K562 (cell line): ENCODE data around the gene C2CD2L. TPM values are rescaled to one million over a fixed set of nuclear protein-coding genes. Genes with fewer than 3 reads are reported as not detected.

Experiments used
- ATAC-seq: fragments of 200-7000 bp; cut with Tn5 transposase; 3 replicates; pipeline ENCODE4 v1.9.1; 2020; ENCODE audit warnings: moderate library complexity
- BruUV-seq: library from RNA; stranded (reverse); fragments of 400-500 nt; replicated peaks from 2 replicates; lab custom pipeline; 2021; lab: Mats Ljungman, UMichigan
- CTCF ChIA-PET: fragments of 300-600 bp; formaldehyde crosslinking; extraction: SDS; loops from one replicate; lab custom pipeline; 2021; ENCODE audit warnings: low intra/inter-chr PET ratio; lab: Yijun Ruan, JAX
- POLR2A ChIA-PET: fragments of 300-600, 350-650 bp; sonication (Branson Sonifier 250); formaldehyde crosslinking; extraction: SDS; loops from one replicate; lab custom pipeline; 2021; ENCODE audit warnings: antibody characterized with exemption, inconsistent platforms; lab: Yijun Ruan, JAX
- DNase-seq, 4 experiments: peaks; one replicate each; pipeline versions ENCODE4 v3.0.0 to v3.0.0-alpha.2; 2011 to 2018; ENCODE audit warnings: low spot score in 3 of 4, mixed read lengths in 3 of 4; ENCODE audit errors: extremely low read depth in 1 of 4
- FAIRE-seq: peaks from 2 replicates; lab custom pipeline; 2011; peaks lifted over from hg19 to GRCh38; lab: Jason Lieb, UNC
- H2AFZ ChIP-seq: 2 replicates; pipeline ENCODE4 v1.6.0; 2011; ENCODE audit warnings: low read depth, low read length, control low read depth, inconsistent platforms
- H3K27ac ChIP-seq: fragments of 200-600 bp; 3 replicates; pipeline ENCODE4 v1.8.0; 2011; ENCODE audit warnings: low read depth, mild to moderate bottlenecking, control low read depth, inconsistent platforms, low read length, moderate library complexity, mixed read lengths; ENCODE audit errors: extremely low read depth
- H3K27me3 ChIP-seq, 2 experiments: fragments of 300-600 bp in 1 of 2; 2 replicates in 1 of 2; 3 replicates in 1 of 2; pipeline versions ENCODE4 v1.6.0 to v1.8.0; 2011; ENCODE audit warnings: inconsistent platforms in 2 of 2, low read length in 2 of 2, mild to moderate bottlenecking in 1 of 2, mixed read lengths in 1 of 2, moderate library complexity in 1 of 2; ENCODE audit not compliant: control insufficient read depth in 2 of 2, insufficient read depth in 2 of 2
- H3K36me3 ChIP-seq: fragments of 300-600 bp; 3 replicates; pipeline ENCODE4 v1.8.0; 2011; ENCODE audit warnings: mild to moderate bottlenecking, low read length, inconsistent platforms; ENCODE audit not compliant: control insufficient read depth, insufficient read depth
- H3K4me1 ChIP-seq, 2 experiments: fragments of 200-600 bp in 1 of 2; replicated peaks in 1 of 2; 2 replicates in 1 of 2; 3 replicates in 1 of 2; pipeline versions ENCODE4 v1.5.1 to v1.8.0; 2011; ENCODE audit warnings: inconsistent platforms in 2 of 2, low read length in 2 of 2, mild to moderate bottlenecking in 1 of 2, mixed read lengths in 1 of 2, moderate library complexity in 1 of 2; ENCODE audit not compliant: control insufficient read depth in 2 of 2, insufficient read depth in 2 of 2
- H3K4me2 ChIP-seq: 2 replicates; pipeline ENCODE4 v1.6.1; 2011; ENCODE audit warnings: low read length, control low read depth, inconsistent platforms, mixed read lengths; ENCODE audit not compliant: insufficient read depth
- H3K4me3 ChIP-seq: fragments of 200-600 bp; sonication (generic), shearing (Covaris generic); 2 replicates; pipeline ENCODE4 v1.5.1; 2016; ENCODE audit warnings: control low read depth, inconsistent platforms
- H3K79me2 ChIP-seq: fragments of 200-600 bp; 3 replicates; pipeline ENCODE4 v1.8.0; 2011; ENCODE audit warnings: low read length, inconsistent platforms; ENCODE audit not compliant: control insufficient read depth, insufficient read depth
- H3K9ac ChIP-seq, 2 experiments: 2 replicates each; pipeline versions ENCODE4 v1.6.0 to v1.6.1; 2011; ENCODE audit warnings: low read depth in 2 of 2, low read length in 2 of 2, control low read depth in 1 of 2, inconsistent platforms in 1 of 2, mild to moderate bottlenecking in 1 of 2, mixed read lengths in 1 of 2; ENCODE audit not compliant: insufficient read depth in 1 of 2
- H3K9me1 ChIP-seq: one replicate; pipeline ENCODE4 v1.6.0; 2011; ENCODE audit warnings: inconsistent platforms, mild to moderate bottlenecking, low read length, moderate library complexity; ENCODE audit not compliant: control insufficient read depth, insufficient read depth
- H3K9me3 ChIP-seq: replicated peaks from 2 replicates; pipeline ENCODE4 v1.5.1; 2011; ENCODE audit warnings: low read depth, low read length, inconsistent platforms; ENCODE audit not compliant: control insufficient read depth, insufficient read depth
- H4K20me1 ChIP-seq: replicated peaks from 2 replicates; pipeline ENCODE4 v1.6.1; 2011; ENCODE audit warnings: low read length, inconsistent platforms, mixed read lengths; ENCODE audit not compliant: control insufficient read depth, insufficient read depth
- HNRNPUL1 ChIP-seq: fragments of 200-400 bp; formaldehyde crosslinking; IDR thresholded peaks from 2 replicates; pipeline ENCODE4 v1.6.1; 2017; ENCODE audit warnings: low read length
- RBFOX2 ChIP-seq: fragments of 200-400 bp; formaldehyde crosslinking; IDR thresholded peaks from 2 replicates; pipeline ENCODE4 v1.6.1; 2017; ENCODE audit warnings: low read depth, mild to moderate bottlenecking, low read length, moderate library complexity
- WGBS: fragments of 100-300 bp; shearing (Covaris generic); methylation state at CpG from one replicate; pipeline ENCODE4 v1.1.6; 2016; ENCODE audit warnings: low coverage, mixed read lengths; ENCODE audit not compliant: insufficient coverage; ENCODE audit errors: missing lambda C conversion rate; 5-methylcytosine and 5-hydroxymethylcytosine counted together
- in situ Hi-C: fragments of 300-500 bp; cut with MboI; formaldehyde crosslinking; loops from 4 replicates; pipeline ENCODE4 v1.15.0; 2018; ENCODE audit warnings: inconsistent platforms, mixed read lengths
- intact Hi-C: fragments of 100-400 bp; cut with micrococcal nuclease; formaldehyde crosslinking; loops from 2 replicates; pipeline ENCODE4 v1.14.2; 2022
- polyA plus RNA-seq, 8 experiments: library from polyadenylated mRNA; depleted of rRNA in 4 of 8; stranded (reverse) in 5 of 8; unstranded in 3 of 8; fragments of >200 nt; fragmentation: Nextera tagmentation in 2 of 8; fragmentation: Illumina TruSeq in 1 of 8; extraction: Ambion mirVana in 2 of 8; extraction: Trizol in 1 of 8; gene quantifications; 2 replicates each; pipeline versions ENCODE4 v1.2.1 to v1.2.3, GENCODE V29; 2011 to 2014; ENCODE audit warnings: inconsistent platforms in 1 of 8, missing spikeins in 1 of 8
- total RNA-seq, 7 experiments: library from RNA; depleted of rRNA in 6 of 7; stranded (reverse); fragments of >200 nt in 6 of 7; fragmentation: Illumina TruSeq in 2 of 7; extraction: Trizol in 2 of 7; gene quantifications; 2 replicates each; pipeline versions ENCODE4 v1.2.1 to v1.2.3, GENCODE V29; 2011 to 2021; ENCODE audit warnings: low replicate concordance in 1 of 7
- TF ChIP-seq, protein P1 (sequence below): sonication (generic); formaldehyde crosslinking; IDR thresholded peaks from 2 replicates; pipeline ENCODE4 v1.8.1; 2022; ENCODE audit warnings: missing genetic modification reagents

C2CD2L gene
- total and polyA plus RNA-seq, 9 of the 15 experiments (the other 6 are each of a cell fraction or from before 2014, with no cell fraction given), result 0.66 to 41.2 (median 14.8) TPM

DNA sequence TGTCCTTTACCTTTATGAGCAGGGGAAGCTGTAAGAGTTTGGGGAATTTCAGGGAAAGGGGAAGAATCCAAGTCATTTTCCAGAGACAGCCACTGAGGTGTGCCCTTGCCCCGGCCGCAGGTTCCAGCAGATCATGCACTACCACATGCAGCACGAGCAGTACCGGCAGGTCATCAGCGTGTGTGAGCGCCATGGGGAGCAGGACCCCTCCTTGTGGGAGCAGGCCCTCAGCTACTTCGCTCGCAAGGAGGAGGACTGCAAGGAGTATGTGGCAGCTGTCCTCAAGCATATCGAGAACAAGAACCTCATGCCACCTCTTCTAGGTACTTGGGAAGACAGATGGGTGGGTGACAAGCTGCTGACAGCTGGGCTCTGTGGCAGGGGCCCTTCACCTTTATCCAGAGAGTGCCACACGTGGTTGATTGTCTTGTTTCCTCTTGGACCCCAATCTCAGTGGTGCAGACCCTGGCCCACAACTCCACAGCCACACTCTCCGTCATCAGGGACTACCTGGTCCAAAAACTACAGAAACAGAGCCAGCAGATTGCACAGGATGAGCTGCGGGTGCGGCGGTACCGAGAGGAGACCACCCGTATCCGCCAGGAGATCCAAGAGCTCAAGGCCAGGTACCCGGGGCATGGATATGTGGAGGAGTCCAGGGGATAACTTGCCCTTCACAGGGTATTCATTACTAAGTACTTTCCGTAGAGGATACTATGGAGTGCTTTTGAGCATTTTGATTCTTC is 28.3 kb upstream of the C2CD2L start:
- ATAC-seq, result no peak
- TF ChIP-seq, protein P1, sequence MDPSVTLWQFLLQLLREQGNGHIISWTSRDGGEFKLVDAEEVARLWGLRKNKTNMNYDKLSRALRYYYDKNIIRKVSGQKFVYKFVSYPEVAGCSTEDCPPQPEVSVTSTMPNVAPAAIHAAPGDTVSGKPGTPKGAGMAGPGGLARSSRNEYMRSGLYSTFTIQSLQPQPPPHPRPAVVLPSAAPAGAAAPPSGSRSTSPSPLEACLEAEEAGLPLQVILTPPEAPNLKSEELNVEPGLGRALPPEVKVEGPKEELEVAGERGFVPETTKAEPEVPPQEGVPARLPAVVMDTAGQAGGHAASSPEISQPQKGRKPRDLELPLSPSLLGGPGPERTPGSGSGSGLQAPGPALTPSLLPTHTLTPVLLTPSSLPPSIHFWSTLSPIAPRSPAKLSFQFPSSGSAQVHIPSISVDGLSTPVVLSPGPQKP (CRISPR knock-in tag), result no peak
- TF ChIP-seq HNRNPUL1 (no peak), RBFOX2 (0 out of 2 replicates have a peak, but pooled peaks have one; percentile 27)
- Histone ChIP-seq H3K4me3 (no peak overlapping the region), H3K79me2 (no peaks in the 10 kb centered on the region), H4K20me1 (no peaks in the 10 kb centered on the region), H3K9me1 (no peaks in the 10 kb centered on the region), H3K4me2 (no peak overlapping the region), H3K36me3 (peaks cover 71% of the 10 kb centered on the region), H3K4me1 (peaks cover 0 to 4% of the 10 kb centered on the region in 2 experiments; a peak in 1 of 5 replicates), H2AFZ (no peak overlapping the region), H3K27ac (no peak overlapping the region), H3K9ac (no peak overlapping the region), H3K9me3 (no peaks in the 10 kb centered on the region), H3K27me3 (no peaks in the 10 kb centered on the region)
- intact Hi-C loops (no loop called here), in situ Hi-C loops (no loop called here)
- no peak for FAIRE-seq
- DNase-seq, result no peak
- no TSS peak for BruUV-seq
- ChIA-PET POLR2A (interaction anchor here (0.6 to 2.1 kb wide), 7 partner anchors 8 to 22 kb away, joined by 3 to 12 read pairs (median 5); partner anchors contain the start of gene VPS11), CTCF (no interaction called here)
- 86% methylated on average over 18 of the region's 19 CpGs for WGBS
